ENCODE results near the gene TMEM214. TPM values are rescaled to one million over a fixed set of nuclear protein-coding genes. Genes with fewer than 3 reads are reported as not detected.

Gene TMEM214
- total and polyA plus RNA-seq, 2 of the 8 experiments (the other 6 are each of a cell fraction or from before 2014, with no cell fraction given): 49.7 to 71.0 TPM

GRCh38 chr2:27076323-27076722 lies 43.6 kb downstream of the TMEM214 start:
- Histone ChIP-seq H3K23ac (ENCODE audit: insufficient read length) (no peak overlapping the region), H3K27ac (ENCODE audit: low read depth, low read length) (no peak overlapping the region), H2BK12ac (ENCODE audit: low read depth, low read length) (no peak overlapping the region), H3K79me1 (ENCODE audit: low read depth, low read length) (no peaks in the 10 kb centered on the region), H4K8ac (ENCODE audit: extremely low read depth, insufficient read depth, low read length) (no peak overlapping the region), H3K56ac (replicated peaks; ENCODE audit: insufficient read length, low read depth, low read length) (no peak overlapping the region), H3K9ac (replicated peaks in 1 of 4; ENCODE audit: extremely low read depth in 1 of 4, low read depth in 3 of 4, low read length in 3 of 4) (no peak overlapping the region), H3K4me1 (replicated peaks in 1 of 4; ENCODE audit: control insufficient read depth in 3 of 4, insufficient read depth in 4 of 4, low read length in 3 of 4) (peaks cover 0 to 24% (median 13%) of the 10 kb centered on the region in 4 experiments; a peak in 6 of 7 replicates), H3K4me3 (ENCODE audit: extremely low read depth in 1 of 4, insufficient read depth in 2 of 4, low read depth in 3 of 4, low read length in 4 of 4) (no peak overlapping the region), H3K79me2 (ENCODE audit: control insufficient read depth in 1 of 2, insufficient read depth in 2 of 2, low read length in 2 of 2) (no peaks in the 10 kb centered on the region), H3K4me2 (ENCODE audit: insufficient read depth in 1 of 2, low read depth in 2 of 2, low read length in 2 of 2) (no peak overlapping the region), H2AFZ (ENCODE audit: low read length) (no peak overlapping the region), H3K9me3 (ENCODE audit: insufficient read depth in 2 of 2, low read depth in 1 of 2, low read length in 1 of 2) (no peaks in the 10 kb centered on the region), H4K91ac (replicated peaks; ENCODE audit: insufficient read length, low read length) (no peak overlapping the region), H3K14ac (ENCODE audit: insufficient read length) (no peak overlapping the region), H4K20me1 (replicated peaks in 1 of 2; ENCODE audit: control insufficient read depth in 1 of 2, insufficient read depth in 2 of 2, low read length in 2 of 2) (no peaks in the 10 kb centered on the region), H3K23me2 (ENCODE audit: low read depth, low read length) (peaks cover 7% of the 10 kb centered on the region; the same call in 1 of the 2 replicates), H3K36me3 (ENCODE audit: control insufficient read depth in 2 of 4, insufficient read depth in 4 of 4, low read length in 3 of 4) (no peaks in the 10 kb centered on the region), H2BK15ac (ENCODE audit: low read length) (no peak overlapping the region), H4K5ac (ENCODE audit: insufficient read length, low read depth, low read length) (no peak overlapping the region), H2BK20ac (ENCODE audit: low read length) (no peak overlapping the region), H2BK120ac (replicated peaks; ENCODE audit: low read depth, low read length) (no peak overlapping the region), H2AK5ac (ENCODE audit: low read depth, low read length) (no peak overlapping the region), H2BK5ac (ENCODE audit: low read depth, low read length) (no peak overlapping the region), H3K27me3 (replicated peaks in 1 of 4; ENCODE audit: control insufficient read depth in 3 of 4, extremely low read depth in 1 of 4, insufficient read depth in 3 of 4, low read length in 3 of 4) (0 out of 7 replicates have a peak, but pooled peaks cover 0 to 3% (median 0%) of the 10 kb centered on the region in 4 experiments), H3K4ac (replicated peaks; ENCODE audit: insufficient read length, low read depth, low read length) (no peak overlapping the region), H3K18ac (ENCODE audit: extremely low read depth, low read length) (no peak overlapping the region)
- no peak for DNase-seq (ENCODE audit: low read depth in 1 of 2, low spot score in 2 of 2)
- ChIA-PET CTCF (ENCODE audit: partially characterized antibody) (interaction anchor here (0.9 to 16.5 kb wide), 4 partner anchors 9 to 225 kb away, joined by 3 to 160 read pairs (median 4); partner anchors contain the start of genes AGBL5 and KHK), POLR2A (ENCODE audit: partially characterized antibody) (interaction anchor here (0.6 to 1.6 kb wide), 5 partner anchors 15 to 140 kb away, joined by 3 to 6 read pairs (median 4); partner anchors contain the start of gene AGBL5)
- WGBS, 2 experiments (ENCODE audit: extremely low coverage in 1 of 2, insufficient coverage in 1 of 2, insufficient read length in 1 of 2, insufficient replicate concordance in 2 of 2, low coverage in 1 of 2, low lambda C conversion rate in 2 of 2, missing lambda C conversion rate in 1 of 2): 88% methylated on average over 4 of the region's 4 CpGs; no CpG with 5 or more reads in 1 of the 2 experiments
- no peak for TF ChIP-seq JUND (IDR thresholded peaks at IDR 0.05; ENCODE audit: low read length)
- no peak for TF ChIP-seq BCL11A (IDR thresholded peaks at IDR 0.05; ENCODE audit: low read depth in 2 of 2, low read length in 2 of 2)
- no peak for TF ChIP-seq GABPA (IDR thresholded peaks at IDR 0.05; ENCODE audit: borderline replicate concordance, insufficient read depth, low read length)
- no peak for TF ChIP-seq POU5F1 (IDR thresholded peaks at IDR 0.05; ENCODE audit: low read depth, low read length)
- no peak for TF ChIP-seq EGR1 (IDR thresholded peaks at IDR 0.05; ENCODE audit: borderline replicate concordance, low read depth, low read length)
- no peak for TF ChIP-seq TBP (IDR thresholded peaks at IDR 0.05; ENCODE audit: low read depth, low read length)
- TF ChIP-seq TCF12 (IDR thresholded peaks at IDR 0.05; ENCODE audit: low read depth, low read length): no peak
- no peak for TF ChIP-seq TAF1 (IDR thresholded peaks at IDR 0.05; ENCODE audit: low read depth, low read length)
- no peak for TF ChIP-seq EP300 (IDR thresholded peaks at IDR 0.05; ENCODE audit: borderline replicate concordance in 1 of 2, low read depth in 2 of 2, low read length in 2 of 2)
- no peak for TF ChIP-seq SIX5 (IDR thresholded peaks at IDR 0.05; ENCODE audit: low read depth, low read length)
- no peak for TF ChIP-seq ASH2L (IDR thresholded peaks at IDR 0.05; ENCODE audit: low read length)
- no peak for TF ChIP-seq MAFK (IDR thresholded peaks at IDR 0.05; ENCODE audit: low read depth, low read length)
- no peak for TF ChIP-seq BRCA1 (IDR thresholded peaks at IDR 0.05; ENCODE audit: low read depth, low read length)
- TF ChIP-seq KDM1A (IDR thresholded peaks at IDR 0.05; ENCODE audit: borderline replicate concordance, low read length): no peak
- no peak for FAIRE-seq

Data from H1 (cell line).